ENCODE data around the gene CARD19.

CARD19 gene

DNA sequence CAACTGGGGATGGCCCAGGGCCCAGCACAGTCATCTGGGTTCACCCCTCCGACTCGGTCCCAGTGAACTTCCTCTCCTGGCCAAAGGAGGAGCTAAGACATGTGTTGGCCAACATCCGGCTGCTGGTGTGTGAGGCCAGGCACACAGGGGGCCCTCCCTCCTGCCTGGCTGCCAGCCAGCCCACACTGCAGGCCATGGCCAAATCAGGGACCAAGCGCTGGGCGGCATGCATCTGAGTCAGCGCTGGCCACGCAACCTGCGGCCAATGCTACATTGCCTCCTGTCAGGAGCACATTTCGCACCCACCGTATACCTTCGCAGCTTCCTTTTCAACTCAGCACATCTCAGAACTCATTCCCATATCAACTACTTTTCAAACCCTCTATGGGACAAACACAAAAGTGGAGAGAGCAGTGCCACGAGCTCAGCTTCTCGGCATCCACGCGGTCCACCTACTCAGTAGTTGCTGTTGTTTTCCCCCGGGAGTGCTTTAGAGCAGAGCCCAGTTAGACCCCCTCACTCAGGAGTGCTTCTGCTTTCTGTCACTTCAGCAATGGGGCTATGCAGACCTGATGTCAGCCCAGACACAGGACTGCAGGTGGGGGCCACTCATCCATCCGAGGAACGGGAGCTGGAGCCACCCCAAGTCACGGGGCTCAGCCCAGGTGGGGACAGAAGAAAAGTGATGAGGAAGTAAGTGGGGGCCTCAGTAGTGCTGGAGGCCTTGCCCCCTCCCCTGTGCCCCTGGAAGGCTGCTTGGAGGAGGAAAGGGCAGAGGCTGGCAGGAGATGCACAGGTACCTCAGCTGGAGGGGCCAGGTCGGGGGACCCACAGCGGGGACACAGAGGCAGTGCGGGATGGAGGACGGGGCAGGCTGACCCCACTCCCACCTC, 24.2 kb downstream of the CARD19 start (continued):
- TF ChIP-seq, protein P1, sequence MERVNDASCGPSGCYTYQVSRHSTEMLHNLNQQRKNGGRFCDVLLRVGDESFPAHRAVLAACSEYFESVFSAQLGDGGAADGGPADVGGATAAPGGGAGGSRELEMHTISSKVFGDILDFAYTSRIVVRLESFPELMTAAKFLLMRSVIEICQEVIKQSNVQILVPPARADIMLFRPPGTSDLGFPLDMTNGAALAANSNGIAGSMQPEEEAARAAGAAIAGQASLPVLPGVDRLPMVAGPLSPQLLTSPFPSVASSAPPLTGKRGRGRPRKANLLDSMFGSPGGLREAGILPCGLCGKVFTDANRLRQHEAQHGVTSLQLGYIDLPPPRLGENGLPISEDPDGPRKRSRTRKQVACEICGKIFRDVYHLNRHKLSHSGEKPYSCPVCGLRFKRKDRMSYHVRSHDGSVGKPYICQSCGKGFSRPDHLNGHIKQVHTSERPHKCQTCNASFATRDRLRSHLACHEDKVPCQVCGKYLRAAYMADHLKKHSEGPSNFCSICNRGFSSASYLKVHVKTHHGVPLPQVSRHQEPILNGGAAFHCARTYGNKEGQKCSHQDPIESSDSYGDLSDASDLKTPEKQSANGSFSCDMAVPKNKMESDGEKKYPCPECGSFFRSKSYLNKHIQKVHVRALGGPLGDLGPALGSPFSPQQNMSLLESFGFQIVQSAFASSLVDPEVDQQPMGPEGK (tag by site-specific recombination; IDR thresholded peaks at IDR 0.05) = peak; percentile 78
- TF ChIP-seq ZNF350 (tag by site-specific recombination; IDR thresholded peaks at IDR 0.05) (no peak), ZNF510 (tag by site-specific recombination; IDR thresholded peaks at IDR 0.05; ENCODE audit: insufficient replicate concordance) (no peak), BCL11B (tag by site-specific recombination; IDR thresholded peaks at IDR 0.05; ENCODE audit: low read depth) (no peak), BCL11A (tag by site-specific recombination; IDR thresholded peaks at IDR 0.05; ENCODE audit: low read depth) (no peak), ZNF266 (tag by site-specific recombination; IDR thresholded peaks at IDR 0.05; ENCODE audit: low read depth) (no peak), ZNF211 (tag by site-specific recombination; IDR thresholded peaks at IDR 0.05; ENCODE audit: low read depth) (no peak), ZNF548 (tag by site-specific recombination; IDR thresholded peaks at IDR 0.05) (no peak), ZNF654 (tag by site-specific recombination; IDR thresholded peaks at IDR 0.05; ENCODE audit: low read depth) (no peak), ZBTB17 (tag by site-specific recombination; IDR thresholded peaks at IDR 0.05) (peak; percentile 24; the same call in 1 of the 2 replicates), KLF10 (tag by site-specific recombination; IDR thresholded peaks at IDR 0.05) (no peak), ZNF23 (tag by site-specific recombination; IDR thresholded peaks at IDR 0.05; ENCODE audit: borderline replicate concordance) (no peak), ZNF555 (tag by site-specific recombination; conservative IDR thresholded peaks at IDR 0.05) (no peak), ZFP3 (tag by site-specific recombination; IDR thresholded peaks at IDR 0.05; ENCODE audit: low read depth) (no peak), ZNF426 (tag by site-specific recombination; IDR thresholded peaks at IDR 0.05) (no peak), ZNF341 (tag by site-specific recombination; IDR thresholded peaks at IDR 0.05; ENCODE audit: low read depth) (peak; percentile 26; the same call in 1 of the 2 replicates), MZF1 (tag by site-specific recombination; IDR thresholded peaks at IDR 0.05; ENCODE audit: borderline replicate concordance) (no peak), GLI4 (tag by site-specific recombination; IDR thresholded peaks at IDR 0.05) (no peak), ZBTB7A (tag by site-specific recombination; IDR thresholded peaks at IDR 0.05; ENCODE audit: low read depth) (no peak), ZNF596 (tag by site-specific recombination; IDR thresholded peaks at IDR 0.05) (no peak)
- TF ChIP-seq, protein P2, sequence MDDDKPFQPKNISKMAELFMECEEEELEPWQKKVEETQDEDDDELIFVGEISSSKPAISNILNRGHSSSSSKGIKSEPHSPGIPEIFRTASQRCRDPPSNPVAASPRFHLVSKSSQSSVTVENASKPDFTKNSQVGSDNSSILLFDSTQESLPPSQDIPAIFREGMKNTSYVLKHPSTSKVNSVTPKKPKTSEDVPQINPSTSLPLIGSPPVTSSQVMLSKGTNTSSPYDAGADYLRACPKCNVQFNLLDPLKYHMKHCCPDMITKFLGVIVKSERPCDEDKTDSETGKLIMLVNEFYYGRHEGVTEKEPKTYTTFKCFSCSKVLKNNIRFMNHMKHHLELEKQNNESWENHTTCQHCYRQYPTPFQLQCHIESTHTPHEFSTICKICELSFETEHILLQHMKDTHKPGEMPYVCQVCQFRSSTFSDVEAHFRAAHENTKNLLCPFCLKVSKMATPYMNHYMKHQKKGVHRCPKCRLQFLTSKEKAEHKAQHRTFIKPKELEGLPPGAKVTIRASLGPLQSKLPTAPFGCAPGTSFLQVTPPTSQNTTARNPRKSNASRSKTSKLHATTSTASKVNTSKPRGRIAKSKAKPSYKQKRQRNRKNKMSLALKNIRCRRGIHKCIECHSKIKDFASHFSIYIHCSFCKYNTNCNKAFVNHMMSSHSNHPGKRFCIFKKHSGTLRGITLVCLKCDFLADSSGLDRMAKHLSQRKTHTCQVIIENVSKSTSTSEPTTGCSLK (tag by site-specific recombination; IDR thresholded peaks at IDR 0.05) = no peak
- TF ChIP-seq, protein P3, sequence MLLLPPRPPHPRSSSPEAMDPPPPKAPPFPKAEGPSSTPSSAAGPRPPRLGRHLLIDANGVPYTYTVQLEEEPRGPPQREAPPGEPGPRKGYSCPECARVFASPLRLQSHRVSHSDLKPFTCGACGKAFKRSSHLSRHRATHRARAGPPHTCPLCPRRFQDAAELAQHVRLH (tag by site-specific recombination; IDR thresholded peaks at IDR 0.05) = no peak
- TF ChIP-seq, protein P4, sequence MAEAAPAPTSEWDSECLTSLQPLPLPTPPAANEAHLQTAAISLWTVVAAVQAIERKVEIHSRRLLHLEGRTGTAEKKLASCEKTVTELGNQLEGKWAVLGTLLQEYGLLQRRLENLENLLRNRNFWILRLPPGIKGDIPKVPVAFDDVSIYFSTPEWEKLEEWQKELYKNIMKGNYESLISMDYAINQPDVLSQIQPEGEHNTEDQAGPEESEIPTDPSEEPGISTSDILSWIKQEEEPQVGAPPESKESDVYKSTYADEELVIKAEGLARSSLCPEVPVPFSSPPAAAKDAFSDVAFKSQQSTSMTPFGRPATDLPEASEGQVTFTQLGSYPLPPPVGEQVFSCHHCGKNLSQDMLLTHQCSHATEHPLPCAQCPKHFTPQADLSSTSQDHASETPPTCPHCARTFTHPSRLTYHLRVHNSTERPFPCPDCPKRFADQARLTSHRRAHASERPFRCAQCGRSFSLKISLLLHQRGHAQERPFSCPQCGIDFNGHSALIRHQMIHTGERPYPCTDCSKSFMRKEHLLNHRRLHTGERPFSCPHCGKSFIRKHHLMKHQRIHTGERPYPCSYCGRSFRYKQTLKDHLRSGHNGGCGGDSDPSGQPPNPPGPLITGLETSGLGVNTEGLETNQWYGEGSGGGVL (tag by site-specific recombination; IDR thresholded peaks at IDR 0.05) = no peak
- TF ChIP-seq, protein P5, sequence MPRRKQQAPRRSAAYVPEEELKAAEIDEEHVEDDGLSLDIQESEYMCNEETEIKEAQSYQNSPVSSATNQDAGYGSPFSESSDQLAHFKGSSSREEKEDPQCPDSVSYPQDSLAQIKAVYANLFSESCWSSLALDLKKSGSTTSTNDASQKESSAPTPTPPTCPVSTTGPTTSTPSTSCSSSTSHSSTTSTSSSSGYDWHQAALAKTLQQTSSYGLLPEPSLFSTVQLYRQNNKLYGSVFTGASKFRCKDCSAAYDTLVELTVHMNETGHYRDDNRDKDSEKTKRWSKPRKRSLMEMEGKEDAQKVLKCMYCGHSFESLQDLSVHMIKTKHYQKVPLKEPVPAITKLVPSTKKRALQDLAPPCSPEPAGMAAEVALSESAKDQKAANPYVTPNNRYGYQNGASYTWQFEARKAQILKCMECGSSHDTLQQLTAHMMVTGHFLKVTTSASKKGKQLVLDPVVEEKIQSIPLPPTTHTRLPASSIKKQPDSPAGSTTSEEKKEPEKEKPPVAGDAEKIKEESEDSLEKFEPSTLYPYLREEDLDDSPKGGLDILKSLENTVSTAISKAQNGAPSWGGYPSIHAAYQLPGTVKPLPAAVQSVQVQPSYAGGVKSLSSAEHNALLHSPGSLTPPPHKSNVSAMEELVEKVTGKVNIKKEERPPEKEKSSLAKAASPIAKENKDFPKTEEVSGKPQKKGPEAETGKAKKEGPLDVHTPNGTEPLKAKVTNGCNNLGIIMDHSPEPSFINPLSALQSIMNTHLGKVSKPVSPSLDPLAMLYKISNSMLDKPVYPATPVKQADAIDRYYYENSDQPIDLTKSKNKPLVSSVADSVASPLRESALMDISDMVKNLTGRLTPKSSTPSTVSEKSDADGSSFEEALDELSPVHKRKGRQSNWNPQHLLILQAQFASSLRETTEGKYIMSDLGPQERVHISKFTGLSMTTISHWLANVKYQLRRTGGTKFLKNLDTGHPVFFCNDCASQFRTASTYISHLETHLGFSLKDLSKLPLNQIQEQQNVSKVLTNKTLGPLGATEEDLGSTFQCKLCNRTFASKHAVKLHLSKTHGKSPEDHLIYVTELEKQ (tag by site-specific recombination; IDR thresholded peaks at IDR 0.05; ENCODE audit: borderline replicate concordance) = no peak
- TF ChIP-seq, protein P6, sequence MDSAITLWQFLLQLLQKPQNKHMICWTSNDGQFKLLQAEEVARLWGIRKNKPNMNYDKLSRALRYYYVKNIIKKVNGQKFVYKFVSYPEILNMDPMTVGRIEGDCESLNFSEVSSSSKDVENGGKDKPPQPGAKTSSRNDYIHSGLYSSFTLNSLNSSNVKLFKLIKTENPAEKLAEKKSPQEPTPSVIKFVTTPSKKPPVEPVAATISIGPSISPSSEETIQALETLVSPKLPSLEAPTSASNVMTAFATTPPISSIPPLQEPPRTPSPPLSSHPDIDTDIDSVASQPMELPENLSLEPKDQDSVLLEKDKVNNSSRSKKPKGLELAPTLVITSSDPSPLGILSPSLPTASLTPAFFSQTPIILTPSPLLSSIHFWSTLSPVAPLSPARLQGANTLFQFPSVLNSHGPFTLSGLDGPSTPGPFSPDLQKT (IDR thresholded peaks at IDR 0.05; ENCODE audit: borderline replicate concordance, low read depth, low read length) = no peak
- TF ChIP-seq, protein P7, sequence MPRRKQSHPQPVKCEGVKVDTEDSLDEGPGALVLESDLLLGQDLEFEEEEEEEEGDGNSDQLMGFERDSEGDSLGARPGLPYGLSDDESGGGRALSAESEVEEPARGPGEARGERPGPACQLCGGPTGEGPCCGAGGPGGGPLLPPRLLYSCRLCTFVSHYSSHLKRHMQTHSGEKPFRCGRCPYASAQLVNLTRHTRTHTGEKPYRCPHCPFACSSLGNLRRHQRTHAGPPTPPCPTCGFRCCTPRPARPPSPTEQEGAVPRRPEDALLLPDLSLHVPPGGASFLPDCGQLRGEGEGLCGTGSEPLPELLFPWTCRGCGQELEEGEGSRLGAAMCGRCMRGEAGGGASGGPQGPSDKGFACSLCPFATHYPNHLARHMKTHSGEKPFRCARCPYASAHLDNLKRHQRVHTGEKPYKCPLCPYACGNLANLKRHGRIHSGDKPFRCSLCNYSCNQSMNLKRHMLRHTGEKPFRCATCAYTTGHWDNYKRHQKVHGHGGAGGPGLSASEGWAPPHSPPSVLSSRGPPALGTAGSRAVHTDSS (tag by site-specific recombination; IDR thresholded peaks at IDR 0.05) = no peak

Measured in HEK293 (cell line).